Kidney (tissue), 14 donors: ENCODE measurements around the gene LPCAT1. TPM values are rescaled to one million over a fixed set of nuclear protein-coding genes. Genes with fewer than 3 reads are reported as not detected.

Source experiments
- DNase-seq, 5 donors: peaks; one replicate each; pipeline ENCODE4 v3.0.0-alpha.2; 2013 to 2020
- FAIRE-seq: peaks from 2 replicates; lab custom pipeline; 2012; peaks lifted over from hg19 to GRCh38; lab: Jason Lieb, UNC
- H3K27ac ChIP-seq, 2 donors: one replicate each; pipeline ENCODE4 v1.7.0; 2013; ENCODE audit warnings: low read depth in 2 of 2, low read length in 2 of 2, inconsistent platforms in 1 of 2
- H3K27me3 ChIP-seq: one replicate; pipeline ENCODE4 v1.7.1; 2013; ENCODE audit warnings: low read length, inconsistent platforms; ENCODE audit not compliant: control insufficient read depth, insufficient read depth
- H3K36me3 ChIP-seq, 3 donors: one replicate each; pipeline versions ENCODE4 v1.7.0 to v1.7.1; 2013; ENCODE audit warnings: low read length in 3 of 3, control low read depth in 1 of 3, inconsistent platforms in 1 of 3; ENCODE audit not compliant: insufficient read depth in 3 of 3, control insufficient read depth in 2 of 3
- H3K4me1 ChIP-seq, 3 donors: one replicate each; pipeline versions ENCODE4 v1.7.0 to v1.7.1; 2013; ENCODE audit warnings: low read length in 3 of 3, inconsistent platforms in 1 of 3, low read depth in 1 of 3; ENCODE audit not compliant: control insufficient read depth in 2 of 3, insufficient read depth in 2 of 3
- H3K4me3 ChIP-seq, 3 donors: one replicate each; pipeline versions ENCODE4 v1.7.0 to v1.8.1; 2013; ENCODE audit warnings: low read length in 3 of 3, control low read depth in 1 of 3, inconsistent platforms in 1 of 3
- H3K9ac ChIP-seq, 3 donors: one replicate each; pipeline versions ENCODE4 v1.7.0 to v1.7.1; 2013; ENCODE audit warnings: low read length in 3 of 3, control low read depth in 1 of 3, inconsistent platforms in 1 of 3
- H3K9me3 ChIP-seq, 3 donors: one replicate each; pipeline versions ENCODE4 v1.7.0 to v1.7.1; 2013; ENCODE audit warnings: low read length in 3 of 3, control low read depth in 1 of 3, inconsistent platforms in 1 of 3; ENCODE audit not compliant: control insufficient read depth in 2 of 3, insufficient read depth in 1 of 3
- intact Hi-C: fragments of 100-400 bp; cut with DNase I; formaldehyde crosslinking; loops from one replicate; pipeline ENCODE4 v1.11.1; 2022
- polyA plus RNA-seq: library from polyadenylated mRNA; stranded (reverse); fragments of 350-450 nt; fragmentation: Illumina TruSeq; extraction: RNeasy Lipid Tissue Mini Kit (QIAGEN cat#74804); gene quantifications from one replicate; pipeline ENCODE4 v1.2.3, GENCODE V29; 2014; ENCODE audit warnings: low read depth, low replicate concordance; ENCODE audit not compliant: insufficient read depth
- total RNA-seq: library from RNA; stranded (reverse); fragmentation: NEBNext Ultra II Directional; extraction: Animal tissue kit (Norgen Biotek cat#: 25700); gene quantifications from one replicate; pipeline ENCODE4 v1.2.1, GENCODE V29; 2021
- TF ChIP-seq, protein P1 (sequence below): IDR thresholded peaks from 3 replicates; pipeline ENCODE4 v1.5.1; 2012; ENCODE audit warnings: mild to moderate bottlenecking, moderate library complexity, borderline replicate concordance; ENCODE audit not compliant: insufficient read depth; ENCODE audit errors: extremely low read depth
- donor health status: control.
- donor health status: control.
- donor health status: control.
- donor health status: control.
- donor health status: control.
- donor health status: DM: yes; HTN: yes; CAD: no.
- donor health status: Normal renal cell carcinoma (clear cell type).

Gene LPCAT1
- total and polyA plus RNA-seq, 2 donors from 2014 or later = 22.2 to 46.5 TPM

DNA sequence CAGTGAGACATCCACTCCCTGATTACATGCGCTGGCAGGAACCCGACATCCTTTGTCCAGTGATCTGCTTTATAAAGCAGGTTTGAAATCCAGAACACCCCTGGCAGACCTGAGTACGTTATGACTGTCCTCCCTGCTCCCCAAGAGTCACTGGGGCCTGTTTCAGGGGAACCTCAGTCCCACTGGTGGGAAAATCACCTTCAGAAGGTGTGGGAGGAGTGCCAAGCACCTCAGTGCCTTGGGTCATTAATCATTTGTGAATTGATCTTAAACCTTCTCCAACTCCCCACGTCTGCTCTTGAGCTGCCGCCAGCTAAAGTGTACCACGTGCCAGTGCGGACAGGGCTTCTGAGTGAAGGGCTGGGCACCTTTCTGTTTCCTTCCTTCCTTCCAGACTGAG lies 94.7 kb downstream of the LPCAT1 start:
- peak in 2 of 5 donors; percentile 12 to 20 for DNase-seq
- Histone ChIP-seq H3K4me1 (no peaks in the 10 kb centered on the region), H3K36me3 (no peaks in the 10 kb centered on the region), H3K9me3 (peaks cover 0 to 26% (median 5%) of the 10 kb centered on the region in 3 donors), H3K9ac (no peak overlapping the region), H3K27me3 (no peaks in the 10 kb centered on the region), H3K4me3 (no peak overlapping the region), H3K27ac (no peak overlapping the region)
- FAIRE-seq = no peak
- intact Hi-C loops = no loop called here
- TF ChIP-seq, protein P1, sequence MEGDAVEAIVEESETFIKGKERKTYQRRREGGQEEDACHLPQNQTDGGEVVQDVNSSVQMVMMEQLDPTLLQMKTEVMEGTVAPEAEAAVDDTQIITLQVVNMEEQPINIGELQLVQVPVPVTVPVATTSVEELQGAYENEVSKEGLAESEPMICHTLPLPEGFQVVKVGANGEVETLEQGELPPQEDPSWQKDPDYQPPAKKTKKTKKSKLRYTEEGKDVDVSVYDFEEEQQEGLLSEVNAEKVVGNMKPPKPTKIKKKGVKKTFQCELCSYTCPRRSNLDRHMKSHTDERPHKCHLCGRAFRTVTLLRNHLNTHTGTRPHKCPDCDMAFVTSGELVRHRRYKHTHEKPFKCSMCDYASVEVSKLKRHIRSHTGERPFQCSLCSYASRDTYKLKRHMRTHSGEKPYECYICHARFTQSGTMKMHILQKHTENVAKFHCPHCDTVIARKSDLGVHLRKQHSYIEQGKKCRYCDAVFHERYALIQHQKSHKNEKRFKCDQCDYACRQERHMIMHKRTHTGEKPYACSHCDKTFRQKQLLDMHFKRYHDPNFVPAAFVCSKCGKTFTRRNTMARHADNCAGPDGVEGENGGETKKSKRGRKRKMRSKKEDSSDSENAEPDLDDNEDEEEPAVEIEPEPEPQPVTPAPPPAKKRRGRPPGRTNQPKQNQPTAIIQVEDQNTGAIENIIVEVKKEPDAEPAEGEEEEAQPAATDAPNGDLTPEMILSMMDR = no peak

DNA sequence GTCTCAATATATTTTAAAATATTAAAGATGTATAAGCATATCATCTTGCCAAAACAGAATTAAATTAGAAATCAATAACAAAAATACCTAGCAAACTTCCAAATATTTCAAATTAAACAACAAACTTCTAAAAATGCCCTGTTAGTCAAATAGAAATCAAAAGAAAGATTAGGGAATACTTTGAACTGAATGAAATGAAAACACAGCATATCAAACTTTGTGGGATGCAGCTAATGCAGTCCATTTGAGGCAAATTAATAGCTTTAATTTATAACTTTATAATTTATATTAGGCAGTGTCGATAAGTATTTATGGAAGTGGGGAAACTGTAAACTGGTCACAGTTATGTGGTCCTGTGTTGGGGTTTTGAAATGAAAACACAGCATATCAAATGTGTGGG lies 95.7 kb downstream of the LPCAT1 start:
- H3K4me1 ChIP-seq = no peaks in the 10 kb centered on the region
- DNase-seq = no peak
- intact Hi-C loops = no loop called here
- no peak overlapping the region for H3K4me3 ChIP-seq
- H3K27me3 ChIP-seq = no peaks in the 10 kb centered on the region
- H3K27ac ChIP-seq = no peak overlapping the region
- no peak for FAIRE-seq
- peaks cover 0 to 26% (median 5%) of the 10 kb centered on the region in 3 donors for H3K9me3 ChIP-seq
- no peaks in the 10 kb centered on the region for H3K36me3 ChIP-seq
- H3K9ac ChIP-seq = no peak overlapping the region
- TF ChIP-seq, protein P1 = no peak

DNA sequence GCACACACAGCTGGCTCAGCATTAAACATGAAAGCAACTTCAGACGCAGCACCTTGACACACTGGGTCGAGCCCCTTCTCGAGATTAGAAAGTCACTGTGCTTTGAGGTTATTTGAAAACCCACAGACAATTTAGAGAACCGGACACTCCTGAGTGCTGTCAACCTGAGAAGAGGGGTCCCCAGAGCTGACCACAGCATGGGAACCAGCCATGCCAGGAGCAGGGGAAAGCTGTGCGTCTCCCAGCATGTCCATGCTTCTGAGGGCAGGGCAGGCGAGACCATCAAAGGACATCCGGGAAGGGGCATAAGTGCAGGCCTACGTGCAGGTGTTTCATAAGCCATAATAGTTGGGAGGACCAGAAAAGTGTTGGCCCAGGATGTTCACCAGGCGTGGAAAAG lies 99.0 kb downstream of the LPCAT1 start:
- DNase-seq (peak in 1 of 5 donors; percentile 4), FAIRE-seq (no peak)
- H3K9ac ChIP-seq = no peak overlapping the region
- intact Hi-C loops = no loop called here
- no peak overlapping the region for H3K4me3 ChIP-seq
- no peak overlapping the region for H3K27ac ChIP-seq
- no peaks in the 10 kb centered on the region for H3K27me3 ChIP-seq
- peaks cover 0 to 26% (median 5%) of the 10 kb centered on the region in 3 donors for H3K9me3 ChIP-seq
- H3K4me1 ChIP-seq = no peaks in the 10 kb centered on the region
- TF ChIP-seq, protein P1 = no peak
- H3K36me3 ChIP-seq = no peaks in the 10 kb centered on the region
